ENCODE results near the gene NEK10.
"Not testable (repeated sequence)": the region's sequence is repeated elsewhere in the genome, so short reads cannot be mapped to it uniquely, and the experiment has no call there.

Gene NEK10

GRCh38 chr3:27368831-27369607 lies at the start of gene NEK10:
Gene NEK10, minus strand, starts transcription at chr3:27369383. Its CDS starts 16,501 bp downstream, at chr3:27352882.
- DNase-seq = peak; percentile 33 to 79

- DNase-seq = no peak
Measured at GRCh38 chr3:27415202-27415601, 46.0 kb upstream of the NEK10 start.

- DNase-seq = no peak
Measured at GRCh38 chr3:27392950-27393679, 23.9 kb upstream of the NEK10 start.

- DNase-seq = not testable (repeated sequence)
Measured at GRCh38 chr3:27392414-27392813, 23.2 kb upstream of the NEK10 start.

GRCh38 chr3:27391796-27392195 lies 22.6 kb upstream of the NEK10 start:
- no peak for DNase-seq

- DNase-seq = no peak
Measured at GRCh38 chr3:27387625-27388024, 18.4 kb upstream of the NEK10 start.

- no peak for DNase-seq
Measured at GRCh38 chr3:27385504-27385903, 16.3 kb upstream of the NEK10 start.

GRCh38 chr3:27384191-27384590 lies 15.0 kb upstream of the NEK10 start:
- no peak for DNase-seq

GRCh38 chr3:27380433-27381357 lies 11.5 kb upstream of the NEK10 start:
- DNase-seq = no peak

- DNase-seq = no peak
Measured at GRCh38 chr3:27378331-27378730, 9.1 kb upstream of the NEK10 start.

- no peak for DNase-seq
Measured at GRCh38 chr3:27376109-27376772, 7.1 kb upstream of the NEK10 start.

- DNase-seq = no peak
Measured at GRCh38 chr3:27366062-27366591, 3.1 kb downstream of the NEK10 start.

GRCh38 chr3:27360113-27361078 lies 8.8 kb downstream of the NEK10 start:
- no peak for DNase-seq

GRCh38 chr3:27358372-27358771 lies 10.8 kb downstream of the NEK10 start:
- no peak for DNase-seq

- DNase-seq = no peak
Measured at GRCh38 chr3:27357665-27358258, 11.4 kb downstream of the NEK10 start.

GRCh38 chr3:27356976-27357375 lies 12.2 kb downstream of the NEK10 start:
- no peak for DNase-seq

GRCh38 chr3:27354588-27355203 lies 14.5 kb downstream of the NEK10 start:
- DNase-seq = no peak

- no peak for DNase-seq
Measured at GRCh38 chr3:27354161-27354560, 15.0 kb downstream of the NEK10 start.

- no peak for DNase-seq
Measured at GRCh38 chr3:27353221-27353620, 16.0 kb downstream of the NEK10 start.

- no peak for DNase-seq
Measured at GRCh38 chr3:27352047-27352446, 17.1 kb downstream of the NEK10 start.
